NT2/D1 (cell line): ENCODE results near the gene NLRC5.

Experiments used
- SUZ12 ChIP-seq: IDR thresholded peaks from 2 replicates; pipeline ENCODE4 v1.6.1; 2011; ENCODE audit not compliant: insufficient read length, insufficient read depth; ENCODE audit errors: extremely low read depth
- ZNF274 ChIP-seq: IDR thresholded peaks from 2 replicates; pipeline ENCODE4 v1.6.1; 2011; ENCODE audit warnings: mild to moderate bottlenecking, low read depth, low read length

- TF ChIP-seq ZNF274 = no peak
- no peak for TF ChIP-seq SUZ12
Measured at GRCh38 chr16:57102888-57103851, 113.8 kb downstream of the NLRC5 start.
